Tibial artery (tissue), 4 donors: ENCODE data around the gene FBXW10.
"Not testable (repeated sequence)": the region's sequence is repeated elsewhere in the genome, so short reads cannot be mapped to it uniquely, and the experiment has no call there.

Experiments
- DNase-seq, 2 donors: peaks; one replicate each; pipeline ENCODE4 v3.0.0-alpha.2; 2019
- H3K27ac ChIP-seq, 2 donors: fragments of 200-600 bp; sonication (generic) in 1 of 2; 1 replicate in 1 of 2; 2 replicates in 1 of 2; pipeline ENCODE4 v1.5.1; 2018 to 2019; ENCODE audit warnings: mild to moderate bottlenecking in 1 of 2
- H3K27me3 ChIP-seq, 2 donors: fragments of 200-600 bp; sonication (generic) in 1 of 2; one replicate each; pipeline versions ENCODE4 v1.5.1 to v1.6.0; 2016 to 2019
- H3K36me3 ChIP-seq, 3 donors: fragments of 200-600 bp; sonication (generic) in 2 of 3; one replicate each; pipeline ENCODE4 v1.5.1; 2016 to 2019; ENCODE audit warnings: mild to moderate bottlenecking in 2 of 3
- H3K4me1 ChIP-seq, 4 donors: fragments of 200-600 bp; sonication (generic) in 2 of 4; 1 replicate in 3 of 4; 2 replicates in 1 of 4; pipeline ENCODE4 v1.5.1; 2016 to 2019
- H3K4me3 ChIP-seq, 2 donors: fragments of 200-600 bp; sonication (generic) in 1 of 2; 1 replicate in 1 of 2; 2 replicates in 1 of 2; pipeline ENCODE4 v1.5.1; 2018 to 2019; ENCODE audit warnings: mild to moderate bottlenecking in 2 of 2
- H3K9me3 ChIP-seq, 3 donors: fragments of 200-600 bp; sonication (generic) in 1 of 3; one replicate each; pipeline ENCODE4 v1.5.1; 2016 to 2019
- CTCF ChIP-seq, 2 experiments: fragments of 200-600 bp in 1 of 2; fragments of 450-650 bp in 1 of 2; IDR thresholded peaks; one replicate each; pipeline ENCODE4 v1.5.1; 2017 to 2019; ENCODE audit warnings: antibody characterized with exemption in 2 of 2, mild to moderate bottlenecking in 1 of 2, moderate library complexity in 1 of 2
- intact Hi-C: fragments of 100-400 bp; cut with DNase I; formaldehyde crosslinking; loops from one replicate; pipeline ENCODE4 v1.15.0; 2023; ENCODE audit warnings: low total_unique reads

Gene FBXW10

GRCh38 chr17:18770572-18770971 lies 26.7 kb downstream of the FBXW10 start:
- H3K4me1 ChIP-seq, intact Hi-C loops: not testable (repeated sequence)

GRCh38 chr17:18771066-18771465 lies 27.2 kb downstream of the FBXW10 start:
- H3K27me3 ChIP-seq, H3K9me3 ChIP-seq, DNase-seq, H3K36me3 ChIP-seq, H3K4me1 ChIP-seq, H3K4me3 ChIP-seq, H3K27ac ChIP-seq, intact Hi-C loops: not testable (repeated sequence)

More at GRCh38 chr17:18770572-18770971, 26.7 kb downstream of the FBXW10 start:
- H3K9me3 ChIP-seq, DNase-seq, H3K27me3 ChIP-seq, H3K36me3 ChIP-seq, H3K4me3 ChIP-seq, H3K27ac ChIP-seq: not testable (repeated sequence)

- no peak for TF ChIP-seq CTCF (IDR thresholded peaks at IDR 0.05)
- Histone ChIP-seq H3K27ac (no peak overlapping the region), H3K36me3 (no peaks in the 10 kb centered on the region), H3K9me3 (no peaks in the 10 kb centered on the region), H3K4me1 (no peaks in the 10 kb centered on the region), H3K27me3 (no peaks in the 10 kb centered on the region), H3K4me3 (no peak overlapping the region)
- DNase-seq = no peak
- intact Hi-C loops = no loop called here
Measured at GRCh38 chr17:18772471-18772870, 28.6 kb downstream of the FBXW10 start.

- H3K9me3 ChIP-seq, intact Hi-C loops, H3K36me3 ChIP-seq, H3K27me3 ChIP-seq: not testable (repeated sequence)
- peak within 1 kb of the TSS; percentile 77 to 80 for H3K27ac ChIP-seq
- H3K4me3 ChIP-seq = peak within 1 kb of the TSS; percentile 64 to 67
- DNase-seq = peak; percentile 96 to 99
- peaks cover 0 to 16% (median 0%) of the 10 kb centered on the region in 4 donors for H3K4me1 ChIP-seq
Measured at GRCh38 chr17:18780991-18781718, 37.3 kb downstream of the FBXW10 start, which contains the start of gene TVP23B. Gene TVP23B (plus strand): TSS chr17:18781183. CDS start chr17:18781294, 111 bp downstream.

GRCh38 chr17:18781805-18782204 lies 38.0 kb downstream of the FBXW10 start:
- DNase-seq, H3K27me3 ChIP-seq, H3K9me3 ChIP-seq, H3K36me3 ChIP-seq, intact Hi-C loops: not testable (repeated sequence)
- Histone ChIP-seq H3K4me3 (peak overlapping the region; percentile 64 to 67), H3K27ac (peak overlapping the region; percentile 77 to 80), H3K4me1 (peaks cover 0 to 16% (median 0%) of the 10 kb centered on the region in 4 donors)

GRCh38 chr17:18785933-18786332 lies 42.1 kb downstream of the FBXW10 start:
- H3K27ac ChIP-seq, intact Hi-C loops, H3K4me3 ChIP-seq: not testable (repeated sequence)

GRCh38 chr17:18786890-18787289 lies 43.0 kb downstream of the FBXW10 start:
- H3K27me3 ChIP-seq, H3K9me3 ChIP-seq, H3K27ac ChIP-seq, DNase-seq, intact Hi-C loops, H3K36me3 ChIP-seq, H3K4me3 ChIP-seq: not testable (repeated sequence)
- H3K4me1 ChIP-seq = peaks cover 0 to 16% (median 0%) of the 10 kb centered on the region in 4 donors

More at GRCh38 chr17:18785933-18786332, 42.1 kb downstream of the FBXW10 start:
- DNase-seq, H3K9me3 ChIP-seq, H3K36me3 ChIP-seq, H3K27me3 ChIP-seq: not testable (repeated sequence)
- peaks cover 0 to 16% (median 0%) of the 10 kb centered on the region in 4 donors for H3K4me1 ChIP-seq

- H3K27me3 ChIP-seq, DNase-seq, H3K27ac ChIP-seq, H3K4me1 ChIP-seq, H3K36me3 ChIP-seq, H3K9me3 ChIP-seq, intact Hi-C loops, H3K4me3 ChIP-seq: not testable (repeated sequence)
Measured at GRCh38 chr17:18791402-18791801, 47.5 kb downstream of the FBXW10 start.

- H3K27ac ChIP-seq, H3K27me3 ChIP-seq, intact Hi-C loops, DNase-seq, H3K4me1 ChIP-seq, H3K9me3 ChIP-seq, H3K4me3 ChIP-seq: not testable (repeated sequence)
- peaks cover 12 to 13% (median 13%) of the 10 kb centered on the region in 3 donors for H3K36me3 ChIP-seq
Measured at GRCh38 chr17:18794841-18795240, 51.0 kb downstream of the FBXW10 start.

- H3K27me3 ChIP-seq, H3K9me3 ChIP-seq, H3K27ac ChIP-seq, H3K4me3 ChIP-seq, H3K4me1 ChIP-seq, DNase-seq, intact Hi-C loops: not testable (repeated sequence)
- H3K36me3 ChIP-seq = peaks cover 12 to 25% (median 20%) of the 10 kb centered on the region in 3 donors
Measured at GRCh38 chr17:18796887-18797286, 53.0 kb downstream of the FBXW10 start.

- H3K27ac ChIP-seq, H3K27me3 ChIP-seq, H3K4me3 ChIP-seq, H3K4me1 ChIP-seq, DNase-seq, intact Hi-C loops, H3K9me3 ChIP-seq: not testable (repeated sequence)
- peaks cover 5 to 46% (median 36%) of the 10 kb centered on the region in 3 donors for H3K36me3 ChIP-seq
Measured at GRCh38 chr17:18803458-18804245, 59.8 kb downstream of the FBXW10 start.

- H3K27me3 ChIP-seq, H3K27ac ChIP-seq, H3K4me1 ChIP-seq, H3K36me3 ChIP-seq, DNase-seq, intact Hi-C loops, H3K9me3 ChIP-seq, H3K4me3 ChIP-seq: not testable (repeated sequence)
Measured at GRCh38 chr17:18815924-18816323, 72.1 kb downstream of the FBXW10 start.
